Chondrocyte (in vitro differentiated cells): ENCODE data around the gene DPP10. TPM values are rescaled to one million over a fixed set of nuclear protein-coding genes. Genes with fewer than 3 reads are reported as not detected.

Experiments
- DNase-seq: peaks from one replicate; pipeline ENCODE4 v3.0.0; 2021; ENCODE audit warnings: mixed read lengths, low spot score
- H3K27ac Mint-ChIP-seq: one replicate; pipeline ENCODE4 v1.8.0; 2021; ENCODE audit warnings: mild to moderate bottlenecking, moderate library complexity, mixed read lengths; ENCODE audit not compliant: unreplicated experiment
- H3K27me3 Mint-ChIP-seq: 2 replicates; pipeline ENCODE4 v1.8.0; 2021; ENCODE audit warnings: low read depth, mixed read lengths
- H3K36me3 Mint-ChIP-seq: 2 replicates; pipeline ENCODE4 v1.8.0; 2021; ENCODE audit warnings: low read depth, mixed read lengths
- H3K4me1 Mint-ChIP-seq: 2 replicates; pipeline ENCODE4 v1.8.0; 2021; ENCODE audit warnings: low read depth, mild to moderate bottlenecking, mixed read lengths
- H3K4me3 Mint-ChIP-seq: one replicate; pipeline ENCODE4 v1.8.0; 2021; ENCODE audit warnings: mild to moderate bottlenecking, moderate library complexity, mixed read lengths; ENCODE audit not compliant: unreplicated experiment
- H3K9me3 Mint-ChIP-seq: 2 replicates; pipeline ENCODE4 v1.8.0; 2021; ENCODE audit warnings: low read depth, mixed read lengths
- total RNA-seq: library from RNA; stranded (reverse); gene quantifications from 3 replicates; pipeline ENCODE4 v1.2.1, GENCODE V29; 2021
- TF ChIP-seq, protein P1 (sequence below): fragments of 200-600 bp; sonication (generic); IDR thresholded peaks from 2 replicates; pipeline ENCODE4 v1.5.0; 2021; ENCODE audit warnings: antibody characterized with exemption, mild to moderate bottlenecking, moderate library complexity

Gene DPP10
- total RNA-seq, 1 donor from 2014 or later, result not detected

DNA sequence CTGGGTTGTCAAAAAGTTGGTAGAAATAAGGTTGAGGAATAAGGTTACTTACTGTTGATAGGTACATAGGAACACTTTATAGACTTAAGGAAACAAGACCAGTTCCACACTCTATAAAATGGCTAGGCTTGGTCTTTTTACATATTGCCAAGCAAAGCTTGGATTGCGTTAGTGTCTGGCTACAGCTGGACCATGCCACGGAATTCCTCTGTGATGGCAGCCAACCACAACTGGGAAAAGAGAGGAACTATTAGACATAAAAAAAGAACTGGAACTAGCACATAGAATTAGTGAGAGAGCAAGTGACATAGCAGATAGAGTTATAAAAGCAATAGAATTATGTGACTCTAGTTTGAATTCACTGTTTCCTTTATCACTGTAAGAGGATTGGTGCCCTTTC is 17.7 kb upstream of the DPP10 start:
- Mint-ChIP-seq H3K9me3 (peaks cover 2% of the 10 kb centered on the region), H3K4me1 (no peaks in the 10 kb centered on the region), H3K27ac (no peak overlapping the region), H3K27me3 (no peaks in the 10 kb centered on the region), H3K4me3 (no peak overlapping the region), H3K36me3 (no peaks in the 10 kb centered on the region)
- DNase-seq, result no peak
- TF ChIP-seq, protein P1, sequence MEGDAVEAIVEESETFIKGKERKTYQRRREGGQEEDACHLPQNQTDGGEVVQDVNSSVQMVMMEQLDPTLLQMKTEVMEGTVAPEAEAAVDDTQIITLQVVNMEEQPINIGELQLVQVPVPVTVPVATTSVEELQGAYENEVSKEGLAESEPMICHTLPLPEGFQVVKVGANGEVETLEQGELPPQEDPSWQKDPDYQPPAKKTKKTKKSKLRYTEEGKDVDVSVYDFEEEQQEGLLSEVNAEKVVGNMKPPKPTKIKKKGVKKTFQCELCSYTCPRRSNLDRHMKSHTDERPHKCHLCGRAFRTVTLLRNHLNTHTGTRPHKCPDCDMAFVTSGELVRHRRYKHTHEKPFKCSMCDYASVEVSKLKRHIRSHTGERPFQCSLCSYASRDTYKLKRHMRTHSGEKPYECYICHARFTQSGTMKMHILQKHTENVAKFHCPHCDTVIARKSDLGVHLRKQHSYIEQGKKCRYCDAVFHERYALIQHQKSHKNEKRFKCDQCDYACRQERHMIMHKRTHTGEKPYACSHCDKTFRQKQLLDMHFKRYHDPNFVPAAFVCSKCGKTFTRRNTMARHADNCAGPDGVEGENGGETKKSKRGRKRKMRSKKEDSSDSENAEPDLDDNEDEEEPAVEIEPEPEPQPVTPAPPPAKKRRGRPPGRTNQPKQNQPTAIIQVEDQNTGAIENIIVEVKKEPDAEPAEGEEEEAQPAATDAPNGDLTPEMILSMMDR, result no peak

- no peak overlapping the region for H3K4me3 Mint-ChIP-seq
- H3K27me3 Mint-ChIP-seq, result no peaks in the 10 kb centered on the region
- H3K4me1 Mint-ChIP-seq, result no peaks in the 10 kb centered on the region
- H3K27ac Mint-ChIP-seq, result no peak overlapping the region
- no peak for DNase-seq
- H3K9me3 Mint-ChIP-seq, result peaks cover 2% of the 10 kb centered on the region
- no peaks in the 10 kb centered on the region for H3K36me3 Mint-ChIP-seq
- TF ChIP-seq, protein P1, result no peak
Measured at GRCh38 chr2:114426756-114427155, 15.7 kb upstream of the DPP10 start.

DNA sequence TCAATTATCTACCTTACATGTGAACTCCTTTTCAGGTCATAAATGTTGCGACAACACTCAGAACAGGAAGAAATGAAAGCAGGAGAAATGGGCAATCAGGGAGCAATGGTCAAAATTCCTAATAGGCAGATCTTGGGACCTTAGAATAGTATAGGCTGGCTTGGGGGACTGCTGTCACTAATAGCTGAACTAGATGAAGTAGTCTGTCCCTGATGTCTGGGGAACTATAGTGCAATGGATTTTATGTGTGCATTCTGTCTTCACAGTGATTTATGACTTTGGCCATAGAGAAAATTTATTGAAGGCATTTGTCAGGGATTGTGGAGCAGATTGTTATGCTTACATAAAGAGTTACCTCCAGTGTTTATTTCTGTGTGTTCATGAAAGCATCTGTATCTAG is 6.1 kb upstream of the DPP10 start:
- H3K9me3 Mint-ChIP-seq, result peaks cover 7% of the 10 kb centered on the region
- TF ChIP-seq, protein P1, result no peak
- no peak for DNase-seq
- H3K4me3 Mint-ChIP-seq, result no peak overlapping the region
- H3K27me3 Mint-ChIP-seq, result no peaks in the 10 kb centered on the region
- H3K27ac Mint-ChIP-seq, result no peak overlapping the region
- no peaks in the 10 kb centered on the region for H3K4me1 Mint-ChIP-seq
- no peaks in the 10 kb centered on the region for H3K36me3 Mint-ChIP-seq

- Mint-ChIP-seq H3K27me3 (peaks cover 3% of the 10 kb centered on the region), H3K4me1 (no peaks in the 10 kb centered on the region), H3K36me3 (no peaks in the 10 kb centered on the region), H3K9me3 (no peaks in the 10 kb centered on the region), H3K4me3 (no peak overlapping the region), H3K27ac (no peak overlapping the region)
- TF ChIP-seq, protein P1, result no peak
- DNase-seq, result no peak
Measured at GRCh38 chr2:114446571-114446970, 4.1 kb downstream of the DPP10 start.

- Mint-ChIP-seq H3K27me3 (no peaks in the 10 kb centered on the region), H3K4me1 (no peaks in the 10 kb centered on the region), H3K9me3 (peaks cover 4% of the 10 kb centered on the region), H3K4me3 (no peak overlapping the region), H3K27ac (no peak overlapping the region), H3K36me3 (no peaks in the 10 kb centered on the region)
- TF ChIP-seq, protein P1, result no peak
- DNase-seq, result no peak
Measured at GRCh38 chr2:114450639-114451038, 8.2 kb downstream of the DPP10 start.
